ENCODE results near the gene HSPA4. TPM values are rescaled to one million over a fixed set of nuclear protein-coding genes. Genes with fewer than 3 reads are reported as not detected.

Gene HSPA4
- total RNA-seq, 1 donor from 2014 or later = 66.0 TPM

GRCh38 chr5:133121080-133121479 is 69.3 kb downstream of the HSPA4 start:
- ATAC-seq = no peak
- Histone ChIP-seq H3K4me1 (no peaks in the 10 kb centered on the region), H3K4me3 (no peak overlapping the region), H3K27me3 (ENCODE audit: low read depth) (no peaks in the 10 kb centered on the region), H3K27ac (no peak overlapping the region), H3K9me3 (no peaks in the 10 kb centered on the region), H3K36me3 (no peaks in the 10 kb centered on the region)
- no peak for TF ChIP-seq CTCF (IDR thresholded peaks at IDR 0.05)
- intact Hi-C loops (cut with DNase I) = no loop called here
- DNase-seq = no peak

DNA sequence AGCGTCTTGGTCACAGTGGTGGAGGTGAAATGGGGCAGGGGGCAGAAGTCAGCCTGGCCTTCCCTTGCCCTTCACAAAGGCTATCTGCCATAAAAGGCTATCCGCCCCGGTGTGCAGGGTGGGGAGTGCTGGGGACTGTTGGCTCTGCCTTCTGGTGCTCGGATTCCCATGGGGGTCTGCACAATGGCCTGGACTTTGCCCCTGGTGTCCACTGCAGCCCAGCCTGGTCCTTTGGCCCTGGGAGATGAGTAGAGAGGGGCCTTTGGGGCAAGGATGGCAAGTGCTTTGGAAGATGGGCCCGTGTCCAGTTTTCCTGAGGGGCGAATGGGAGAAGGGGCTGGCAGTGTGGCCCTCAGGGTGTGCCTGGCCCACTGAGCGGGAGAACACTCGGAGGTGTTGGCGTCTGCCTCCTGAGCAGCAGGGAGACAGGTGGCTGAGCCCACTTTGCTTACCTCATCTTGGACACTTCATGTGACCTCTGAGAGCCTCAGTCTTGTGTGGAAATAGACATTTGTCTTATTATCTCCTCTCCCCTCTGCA is 69.9 kb downstream of the HSPA4 start:
- intact Hi-C loops (cut with DNase I) = no loop called here
- DNase-seq = no peak
- no peaks in the 10 kb centered on the region for H3K4me1 ChIP-seq
- H3K4me3 ChIP-seq = no peak overlapping the region
- no peak for TF ChIP-seq CTCF (IDR thresholded peaks at IDR 0.05)
- no peak overlapping the region for H3K27ac ChIP-seq
- no peaks in the 10 kb centered on the region for H3K27me3 ChIP-seq (ENCODE audit: low read depth)
- ATAC-seq = no peak
- no peaks in the 10 kb centered on the region for H3K9me3 ChIP-seq
- H3K36me3 ChIP-seq = no peaks in the 10 kb centered on the region

GRCh38 chr5:133122711-133123110 is 70.9 kb downstream of the HSPA4 start:
- Histone ChIP-seq H3K4me1 (no peaks in the 10 kb centered on the region), H3K27ac (no peak overlapping the region), H3K9me3 (no peaks in the 10 kb centered on the region), H3K27me3 (ENCODE audit: low read depth) (no peaks in the 10 kb centered on the region), H3K36me3 (no peaks in the 10 kb centered on the region), H3K4me3 (no peak overlapping the region)
- TF ChIP-seq CTCF (IDR thresholded peaks at IDR 0.05) = no peak
- intact Hi-C loops (cut with DNase I) = no loop called here
- ATAC-seq = no peak
- no peak for DNase-seq

DNA sequence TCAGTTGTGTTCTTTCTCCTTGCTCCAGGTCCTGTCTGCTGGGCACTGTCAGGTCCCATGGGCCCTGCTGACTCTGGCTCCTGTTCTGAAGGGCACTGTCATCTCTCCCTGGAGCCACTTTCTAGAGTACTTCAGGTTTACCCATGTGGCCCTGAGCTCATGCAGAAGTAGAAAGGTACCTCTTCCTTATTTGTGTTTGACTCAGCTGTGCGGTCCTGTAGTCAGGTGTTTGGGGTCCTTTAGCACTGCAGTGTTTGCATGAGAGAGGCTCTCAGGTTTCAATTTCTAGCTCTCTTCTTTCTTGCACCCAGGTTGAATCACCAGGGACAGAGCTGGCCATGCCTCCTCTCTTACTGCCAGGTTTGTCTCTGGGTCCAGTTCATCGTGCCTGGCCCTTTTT is 71.5 kb downstream of the HSPA4 start:
- no peak for ATAC-seq
- no peak for DNase-seq
- H3K27ac ChIP-seq = no peak overlapping the region
- no peak for TF ChIP-seq CTCF (IDR thresholded peaks at IDR 0.05)
- H3K36me3 ChIP-seq = no peaks in the 10 kb centered on the region
- H3K9me3 ChIP-seq = no peaks in the 10 kb centered on the region
- no peaks in the 10 kb centered on the region for H3K27me3 ChIP-seq (ENCODE audit: low read depth)
- intact Hi-C loops (cut with DNase I) = no loop called here
- no peaks in the 10 kb centered on the region for H3K4me1 ChIP-seq
- no peak overlapping the region for H3K4me3 ChIP-seq

DNA sequence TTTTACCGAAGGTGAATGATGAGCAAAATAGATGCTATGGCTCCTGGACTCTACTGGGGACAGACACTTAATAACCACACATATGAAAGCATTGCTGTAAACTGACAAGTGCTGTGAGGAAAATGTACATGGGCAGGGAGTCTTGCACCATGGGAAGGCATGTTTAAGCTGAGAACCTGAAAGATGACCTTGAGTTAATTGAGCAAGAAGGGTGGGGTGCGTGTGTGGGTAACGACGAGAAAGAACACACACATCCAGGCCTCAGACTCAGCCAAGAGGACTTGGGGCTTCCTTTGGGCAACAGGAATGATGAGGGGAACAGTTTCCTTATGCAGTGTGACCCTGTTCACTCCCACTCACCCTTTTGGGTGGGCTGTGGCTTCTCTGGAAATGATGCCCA is 73.1 kb downstream of the HSPA4 start:
- H3K36me3 ChIP-seq = no peaks in the 10 kb centered on the region
- H3K27me3 ChIP-seq (ENCODE audit: low read depth) = no peaks in the 10 kb centered on the region
- no peak overlapping the region for H3K4me3 ChIP-seq
- no peak for ATAC-seq
- no peaks in the 10 kb centered on the region for H3K4me1 ChIP-seq
- intact Hi-C loops (cut with DNase I) = no loop called here
- DNase-seq = no peak
- TF ChIP-seq CTCF (IDR thresholded peaks at IDR 0.05) = no peak
- H3K27ac ChIP-seq = no peak overlapping the region
- H3K9me3 ChIP-seq = no peaks in the 10 kb centered on the region

GRCh38 chr5:133128066-133128465 is 76.3 kb downstream of the HSPA4 start:
- DNase-seq (no peak), ATAC-seq (no peak)
- H3K4me1 ChIP-seq = no peaks in the 10 kb centered on the region
- intact Hi-C loops (cut with DNase I) = no loop called here
- H3K27ac ChIP-seq = no peak overlapping the region
- no peaks in the 10 kb centered on the region for H3K27me3 ChIP-seq (ENCODE audit: low read depth)
- no peaks in the 10 kb centered on the region for H3K9me3 ChIP-seq
- no peak for TF ChIP-seq CTCF (IDR thresholded peaks at IDR 0.05)
- H3K36me3 ChIP-seq = no peaks in the 10 kb centered on the region
- no peak overlapping the region for H3K4me3 ChIP-seq
